Right lobe of liver (tissue), 4 donors: ENCODE data around the gene CDH3.

Experiments
- CTCF ChIP-seq, 4 donors: fragments of 200-600 bp in 3 of 4; fragments of 450-650 bp in 1 of 4; IDR thresholded peaks; one replicate each; pipeline versions ENCODE4 v1.5.1 to v1.8.0; 2016 to 2022; ENCODE audit warnings: antibody characterized with exemption in 4 of 4, mild to moderate bottlenecking in 2 of 4
- POLR2A ChIP-seq: fragments of 450-650 bp; IDR thresholded peaks from one replicate; pipeline ENCODE4 v1.6.1; 2017; ENCODE audit warnings: antibody characterized with exemption, mild to moderate bottlenecking
- donor health status: DM: no; HTN: no; CAD: no.
- donor health status: DM: no; HTN: no; CAD: no.
- donor health status: DM: no; HTN: yes; CAD: no.

GRCh38 chr16:68644715-68645493 lies at the start of gene CDH3:
- TF ChIP-seq POLR2A, result no peak
- no peak for TF ChIP-seq CTCF (IDR thresholded peaks at IDR 0.05)
